IPS-NIHi11 (cell line): ENCODE data around the gene PPY.
"Not testable (repeated sequence)": the region's sequence is repeated elsewhere in the genome, so short reads cannot be mapped to it uniquely, and the experiment has no call there.

Experiments
- DNase-seq: peaks from one replicate; pipeline ENCODE4 v3.0.0; 2012; ENCODE audit warnings: mixed read lengths, low spot score

Gene PPY, protein sequence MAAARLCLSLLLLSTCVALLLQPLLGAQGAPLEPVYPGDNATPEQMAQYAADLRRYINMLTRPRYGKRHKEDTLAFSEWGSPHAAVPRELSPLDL

DNA sequence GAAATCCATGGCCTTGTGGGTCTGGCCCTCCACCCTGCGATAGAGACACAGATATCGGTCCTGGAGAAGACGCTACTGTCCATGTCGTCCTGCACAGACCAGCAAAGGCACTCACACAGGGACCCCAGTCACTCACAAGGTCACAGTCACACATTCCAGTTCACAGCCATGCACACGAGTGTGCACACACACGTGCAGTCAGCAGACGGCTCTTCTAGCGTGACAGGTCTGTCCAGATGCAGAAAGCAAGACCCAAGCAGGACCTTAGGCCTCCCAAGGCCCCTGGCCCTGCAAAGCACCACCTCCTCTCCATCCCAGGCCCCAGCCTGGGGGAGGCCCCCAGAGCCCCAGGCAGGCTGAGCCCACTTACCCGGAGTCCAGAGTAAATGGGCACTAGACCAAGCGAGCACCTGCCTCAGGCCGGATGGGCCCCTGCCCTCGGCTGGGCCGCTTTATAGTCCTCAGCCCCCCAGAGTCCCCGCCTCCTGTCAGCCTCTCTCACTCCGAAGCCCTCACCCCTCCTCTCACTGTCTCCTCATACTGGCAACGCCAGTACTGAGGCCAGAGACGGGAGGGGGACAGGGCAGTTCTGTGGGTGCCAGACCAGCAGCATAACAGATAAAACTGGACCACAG lies at the start of gene PPY:
TSS of gene PPY (minus strand) at position 426 of the 635 bp plus-strand sequence. CDS start 822 bp downstream, outside the sequence.
- no peak for DNase-seq

DNA sequence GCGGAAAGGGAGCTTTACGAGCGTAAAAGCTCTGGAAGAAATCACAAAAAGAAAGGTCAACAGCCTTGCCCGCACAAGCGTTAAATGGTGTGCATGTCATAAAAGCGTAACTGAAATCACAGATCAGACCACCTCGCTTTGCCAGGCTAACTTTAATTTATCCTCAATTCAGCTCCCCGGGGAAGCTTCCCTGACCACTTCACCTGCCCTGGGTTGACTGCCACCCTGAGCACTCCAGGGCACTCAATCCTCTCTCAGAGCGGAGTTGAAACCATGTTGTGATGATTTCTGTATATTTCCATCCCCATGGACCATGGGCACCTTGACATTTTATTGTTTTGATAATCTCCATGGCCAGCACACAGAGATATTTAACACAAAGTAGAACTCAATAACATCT lies 46.0 kb upstream of the PPY start:
- no peak for DNase-seq

DNA sequence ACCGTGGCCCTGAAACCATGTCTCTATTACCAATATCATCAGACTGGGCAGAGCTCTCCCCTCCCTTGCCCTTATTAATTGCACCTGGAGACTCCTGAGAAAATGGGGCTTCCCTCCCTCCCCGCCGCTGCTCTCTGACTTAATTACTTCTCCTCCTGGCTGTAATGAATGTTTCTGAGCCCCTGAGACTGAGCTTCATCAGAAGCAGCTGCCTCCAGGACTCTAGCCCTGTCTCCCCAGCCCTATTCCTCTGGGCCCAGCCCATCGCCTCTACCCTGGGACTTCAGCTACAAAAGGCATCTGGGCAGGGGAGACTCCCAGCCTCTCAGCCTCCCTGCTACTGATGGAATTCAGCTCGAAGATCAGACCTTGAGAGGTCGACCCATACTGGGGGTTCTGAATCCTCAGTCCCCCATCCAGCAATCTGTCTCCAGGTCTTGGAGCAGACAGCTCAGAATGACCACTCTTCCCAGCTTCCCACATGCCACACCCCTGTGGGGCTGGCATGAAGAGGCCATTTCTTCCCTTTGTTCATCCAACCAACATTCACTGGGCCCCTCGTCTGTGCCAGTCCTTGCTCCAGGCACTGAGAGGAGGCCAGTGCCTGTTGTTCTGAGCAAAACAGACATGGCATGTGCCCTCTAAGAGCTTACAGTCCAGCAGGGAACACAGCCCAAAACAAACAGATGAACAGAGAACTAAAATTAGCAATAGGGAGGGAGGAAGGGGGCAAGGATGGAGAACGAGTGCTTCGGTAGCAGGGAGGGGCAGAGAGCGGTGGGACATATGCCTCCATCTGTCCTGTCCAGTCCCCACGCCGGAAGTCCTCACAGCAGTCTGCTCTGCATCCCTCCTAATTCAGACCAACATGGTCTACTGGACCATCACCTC lies 45.1 kb upstream of the PPY start:
- DNase-seq = no peak

DNA sequence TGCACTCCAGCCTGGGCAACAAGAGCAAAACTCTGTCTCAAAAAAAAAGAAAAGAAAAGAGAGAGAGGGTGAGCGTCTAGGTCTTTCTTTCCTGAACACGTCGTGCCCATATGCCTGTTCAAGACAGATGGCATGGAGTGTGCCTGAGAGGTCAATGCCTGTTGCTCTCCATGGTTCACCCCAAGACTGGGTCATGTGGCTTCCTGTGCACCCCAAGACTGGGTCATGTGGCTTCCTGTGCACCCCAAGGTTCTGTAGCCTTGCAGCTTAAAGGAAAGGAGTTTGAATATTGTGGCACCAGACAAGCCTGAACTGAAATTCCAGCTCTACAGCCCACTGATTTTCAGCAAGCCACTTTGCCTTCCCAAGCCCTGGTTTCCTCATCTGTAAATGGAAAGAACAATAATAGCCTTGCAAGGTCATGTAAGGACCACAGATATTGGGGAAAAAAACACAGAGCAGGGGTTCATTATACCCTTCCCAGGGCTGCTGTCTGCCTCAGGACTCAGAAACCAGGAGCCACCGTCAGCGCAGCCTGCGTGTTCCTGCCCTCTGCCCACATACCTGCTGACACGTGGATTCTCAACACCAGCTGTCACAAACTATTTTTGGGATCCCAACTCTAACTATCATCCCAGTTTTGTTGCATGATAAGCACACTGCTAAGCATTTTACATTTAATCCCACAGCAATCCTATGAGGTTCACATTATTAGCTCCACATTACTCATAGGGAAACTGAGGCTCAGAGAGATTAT lies 44.1 kb upstream of the PPY start:
- no peak for DNase-seq

DNA sequence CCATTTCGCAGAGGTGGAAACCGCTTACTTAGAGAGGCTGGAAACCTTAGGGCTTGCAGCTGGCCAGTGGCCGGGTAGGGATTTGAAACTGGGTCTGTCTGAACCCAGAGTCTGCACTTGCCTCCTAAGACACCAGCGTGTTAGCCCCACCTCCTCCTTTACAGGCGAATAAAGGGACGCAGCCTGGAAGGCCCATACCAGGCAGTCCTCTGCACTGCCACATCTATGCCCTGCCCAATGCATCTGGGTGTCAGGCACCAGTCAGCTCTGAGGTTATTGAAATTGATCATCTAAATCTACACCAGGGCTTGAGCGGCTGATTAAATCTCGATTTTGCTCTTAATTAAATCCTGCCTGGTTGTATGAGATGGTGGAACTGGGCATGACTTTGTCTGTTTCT lies 42.2 kb upstream of the PPY start:
- peak; percentile 38 for DNase-seq

DNA sequence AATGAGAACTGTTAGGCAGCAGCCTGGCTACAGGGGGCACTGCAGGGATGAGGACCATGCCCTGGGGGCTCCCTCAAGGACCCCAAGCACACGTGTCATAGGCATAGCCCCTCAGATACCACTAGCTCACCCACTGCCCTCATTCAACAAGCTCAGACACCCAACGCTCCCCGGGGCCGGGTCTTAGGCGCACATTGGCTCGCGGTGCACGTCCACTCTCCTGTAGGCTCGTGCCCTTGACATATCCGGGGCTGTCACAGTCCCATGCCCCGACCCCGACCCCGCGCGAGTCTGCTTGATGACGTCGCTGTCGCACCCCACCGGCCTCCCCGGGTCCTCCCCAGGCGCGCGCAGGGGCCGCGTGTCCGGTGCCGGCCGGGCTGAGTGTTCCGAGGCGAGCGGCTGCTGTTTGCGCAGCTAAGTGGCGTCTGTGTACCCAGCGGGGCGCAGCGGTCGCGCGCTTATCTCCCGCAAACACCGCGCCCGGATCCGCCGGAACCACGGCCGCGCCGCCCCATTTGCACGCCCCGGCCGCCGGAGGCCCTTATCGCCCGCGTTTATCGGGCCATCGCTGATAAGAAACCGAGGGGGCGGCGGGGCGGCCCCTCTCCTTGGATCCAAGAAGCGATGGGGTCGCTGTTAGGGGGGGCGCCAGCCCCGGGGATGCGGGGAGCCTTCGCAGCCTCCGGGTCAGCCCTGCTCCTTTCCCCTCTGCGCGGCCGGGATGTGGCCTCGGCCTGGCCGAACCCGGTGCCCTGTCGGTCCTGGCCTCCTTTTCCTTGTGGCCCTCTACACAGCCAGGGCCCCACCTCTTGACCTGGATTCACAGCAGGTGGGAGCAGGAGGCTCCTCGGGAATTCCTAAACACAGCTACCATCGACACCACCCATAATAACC lies 41.5 kb upstream of the PPY start:
- peak; percentile 67 for DNase-seq

DNA sequence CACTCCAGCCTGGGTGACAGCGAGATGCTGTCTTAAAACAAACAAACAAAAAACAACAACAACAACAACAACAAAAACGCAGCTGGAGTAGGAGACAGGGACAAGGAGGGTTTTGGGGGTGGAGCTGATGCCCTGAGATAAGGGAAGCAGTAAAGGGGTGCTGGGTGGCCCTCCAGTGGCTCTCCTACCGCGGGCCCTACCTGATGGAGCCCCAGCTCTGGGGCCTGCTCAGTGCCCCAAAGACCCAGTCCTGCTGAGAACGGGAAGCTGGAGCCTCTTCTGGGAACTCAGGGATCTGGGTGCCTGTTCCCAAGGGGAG lies 40.9 kb upstream of the PPY start:
- DNase-seq = no peak

DNA sequence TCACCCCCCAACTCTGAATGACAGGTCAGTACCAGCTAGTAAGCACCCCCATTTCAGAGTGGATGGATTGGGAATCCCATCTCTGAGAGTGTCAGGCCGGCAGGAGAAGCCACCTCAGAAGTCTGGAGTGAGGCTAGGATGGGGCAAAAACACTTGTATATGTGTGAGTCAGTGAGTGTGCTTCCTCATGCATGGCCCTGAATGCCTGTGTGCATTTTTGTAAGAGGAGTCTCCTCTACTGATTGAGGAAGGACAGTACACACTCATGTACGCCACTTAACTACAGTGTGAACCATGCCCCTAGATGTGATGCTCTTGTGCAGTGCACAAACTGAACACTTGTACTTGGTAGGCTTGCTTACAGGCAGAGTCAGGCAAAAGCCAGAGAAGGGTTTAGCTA lies 39.9 kb upstream of the PPY start:
- DNase-seq = no peak

DNA sequence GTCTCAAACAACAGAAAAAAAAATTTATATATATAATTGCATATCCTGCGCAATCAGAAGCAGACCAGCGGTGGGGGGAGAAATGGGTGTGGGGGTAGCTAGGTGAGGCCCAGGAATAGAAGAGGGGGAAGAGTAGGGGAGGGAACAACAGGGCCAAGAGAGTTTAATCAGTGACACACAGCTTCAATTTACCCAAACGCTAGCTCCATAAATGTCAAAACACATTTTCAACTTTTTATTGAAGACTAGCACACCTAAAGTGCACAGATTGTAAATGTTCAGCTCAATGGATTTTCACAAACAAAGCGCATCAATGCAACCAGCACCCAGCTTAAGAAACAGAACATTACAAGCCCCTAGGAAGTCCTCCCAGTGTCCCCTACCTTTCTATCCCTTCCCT lies 37.4 kb upstream of the PPY start:
- DNase-seq = no peak

DNA sequence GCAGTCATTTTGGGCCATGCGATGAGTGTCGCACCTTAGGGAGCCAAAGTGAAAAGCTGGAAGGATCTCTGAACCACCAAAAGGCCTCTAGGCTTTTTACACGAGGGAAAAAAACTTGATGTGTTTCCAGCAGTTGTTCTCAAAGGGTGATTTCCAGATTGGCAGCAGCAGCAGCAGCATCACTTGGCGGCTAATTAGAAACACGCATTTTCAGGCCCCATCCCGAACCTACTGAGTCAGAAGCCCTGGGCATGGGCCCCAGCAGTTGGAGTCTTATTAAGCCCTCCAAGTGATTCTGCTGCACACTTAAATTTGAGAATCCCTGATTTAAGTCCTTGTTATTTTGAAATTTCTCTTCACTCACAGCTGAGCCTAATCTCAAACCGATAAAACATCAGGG lies 36.7 kb upstream of the PPY start:
- no peak for DNase-seq

DNA sequence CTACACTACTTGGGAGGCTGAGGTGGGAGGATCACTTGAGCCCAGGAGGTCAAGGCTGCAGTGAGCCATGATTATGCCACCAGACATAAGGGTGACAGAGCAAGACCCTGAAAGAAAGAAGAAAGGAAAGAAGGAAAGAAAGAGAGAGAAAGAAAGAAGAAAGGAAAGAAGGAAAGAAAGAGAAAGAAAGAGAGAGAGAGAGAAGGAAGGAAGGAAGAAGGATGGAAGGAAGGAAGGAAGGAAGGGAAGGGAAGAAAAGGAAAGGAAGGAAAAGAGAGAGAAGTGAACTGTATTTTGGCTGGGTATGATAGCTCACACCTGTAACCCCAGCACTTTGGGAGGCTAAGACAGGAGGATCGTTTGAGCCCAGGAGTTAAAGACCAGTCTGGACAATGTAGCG lies 35.8 kb upstream of the PPY start:
- DNase-seq = no peak

DNA sequence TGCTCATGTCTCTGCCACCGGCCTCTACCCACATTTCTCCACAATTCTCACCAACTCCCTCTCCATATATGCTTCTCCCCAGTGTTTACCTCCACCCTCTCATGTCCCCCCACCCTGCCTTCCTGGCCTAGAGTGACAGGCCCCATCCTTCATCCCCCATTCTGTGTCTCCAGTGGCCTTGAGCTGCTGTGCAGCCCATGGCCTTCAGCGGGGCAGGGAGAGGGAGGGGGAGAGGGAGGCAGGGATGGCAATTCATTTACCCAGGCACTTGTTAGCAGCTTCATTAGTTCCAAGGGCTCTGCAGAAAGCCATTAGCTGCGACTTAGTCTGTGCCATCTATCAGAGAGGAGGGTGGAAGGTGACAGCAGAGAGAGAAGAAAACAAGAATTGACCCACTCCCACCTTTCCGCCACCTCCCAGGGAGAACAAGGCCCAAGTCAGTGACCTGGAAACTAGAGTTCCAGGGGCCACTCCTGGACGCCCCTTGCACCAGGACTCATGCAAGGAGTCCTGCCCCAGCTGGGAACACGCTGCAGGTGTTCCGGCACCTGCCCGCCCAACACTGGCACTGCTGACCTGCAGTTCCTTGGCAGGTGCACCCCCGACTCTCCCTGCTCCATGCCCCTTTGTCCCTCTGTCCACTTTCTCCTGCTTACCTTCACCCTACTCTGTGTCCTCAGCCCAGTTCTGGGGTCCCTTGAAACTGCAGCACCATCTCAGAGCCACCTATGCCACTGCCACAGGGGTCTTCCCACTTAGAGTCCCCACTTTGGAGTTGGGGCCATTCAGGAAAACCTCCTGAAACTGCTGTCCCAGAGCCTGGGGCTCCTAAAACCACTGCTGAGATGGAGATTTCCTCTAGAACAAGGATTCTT lies 34.9 kb upstream of the PPY start:
- DNase-seq = no peak

DNA sequence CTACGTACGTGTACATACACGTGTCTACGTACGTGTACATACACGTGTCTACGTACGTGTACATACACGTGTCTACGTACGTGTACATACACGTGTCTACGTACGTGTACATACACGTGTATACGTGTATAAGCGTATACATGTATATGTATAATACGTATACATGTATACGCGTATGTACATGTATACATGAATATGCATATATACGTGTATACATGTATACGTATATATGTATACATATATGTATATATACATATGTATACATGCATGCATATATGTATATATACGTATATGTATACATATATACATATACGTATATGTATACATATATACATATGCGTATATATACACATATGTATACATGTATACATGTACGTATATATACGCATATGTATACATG lies 33.6 kb upstream of the PPY start:
- DNase-seq = no peak

DNA sequence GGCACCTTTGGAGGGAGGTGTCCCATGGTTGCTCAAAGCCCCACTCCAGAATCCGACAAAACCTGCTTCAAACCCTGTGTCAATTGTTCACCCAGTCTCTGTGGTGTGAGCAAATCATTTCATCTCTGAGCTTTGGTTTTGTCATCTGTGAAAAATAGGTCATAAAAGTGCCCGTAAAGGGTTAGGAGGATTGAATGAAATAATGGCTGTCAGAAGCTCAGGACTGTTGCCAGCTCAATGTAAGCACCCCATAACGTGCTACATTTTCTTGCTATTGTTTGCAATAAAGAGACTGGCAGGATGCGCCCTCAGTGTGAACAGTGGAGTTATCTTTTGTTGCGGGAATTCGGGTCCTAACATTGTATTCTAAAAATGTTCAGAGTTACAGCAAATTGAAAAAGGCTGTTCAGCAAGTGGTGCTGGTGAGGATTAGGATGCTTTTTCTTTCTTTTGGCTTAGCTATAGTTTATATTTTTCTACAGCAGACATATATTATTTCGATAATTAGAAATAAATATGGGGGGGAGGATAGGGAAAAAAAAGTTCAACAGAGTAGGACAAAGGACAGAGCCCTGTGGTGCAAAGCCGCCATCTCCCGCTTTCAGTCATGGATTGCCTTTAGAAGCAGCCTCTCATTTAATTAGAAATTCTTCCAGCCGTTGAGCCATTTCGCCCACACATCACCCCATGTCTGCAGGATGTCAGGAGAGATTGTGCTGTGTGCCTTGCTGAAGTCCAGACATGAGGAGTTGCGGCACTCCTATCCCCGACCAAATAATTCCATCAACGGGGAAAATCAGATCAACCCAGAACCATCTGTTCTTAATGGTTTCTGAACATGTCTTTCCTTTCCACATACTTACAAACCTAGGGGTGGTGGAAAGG lies 32.3 kb upstream of the PPY start:
- DNase-seq = no peak

DNA sequence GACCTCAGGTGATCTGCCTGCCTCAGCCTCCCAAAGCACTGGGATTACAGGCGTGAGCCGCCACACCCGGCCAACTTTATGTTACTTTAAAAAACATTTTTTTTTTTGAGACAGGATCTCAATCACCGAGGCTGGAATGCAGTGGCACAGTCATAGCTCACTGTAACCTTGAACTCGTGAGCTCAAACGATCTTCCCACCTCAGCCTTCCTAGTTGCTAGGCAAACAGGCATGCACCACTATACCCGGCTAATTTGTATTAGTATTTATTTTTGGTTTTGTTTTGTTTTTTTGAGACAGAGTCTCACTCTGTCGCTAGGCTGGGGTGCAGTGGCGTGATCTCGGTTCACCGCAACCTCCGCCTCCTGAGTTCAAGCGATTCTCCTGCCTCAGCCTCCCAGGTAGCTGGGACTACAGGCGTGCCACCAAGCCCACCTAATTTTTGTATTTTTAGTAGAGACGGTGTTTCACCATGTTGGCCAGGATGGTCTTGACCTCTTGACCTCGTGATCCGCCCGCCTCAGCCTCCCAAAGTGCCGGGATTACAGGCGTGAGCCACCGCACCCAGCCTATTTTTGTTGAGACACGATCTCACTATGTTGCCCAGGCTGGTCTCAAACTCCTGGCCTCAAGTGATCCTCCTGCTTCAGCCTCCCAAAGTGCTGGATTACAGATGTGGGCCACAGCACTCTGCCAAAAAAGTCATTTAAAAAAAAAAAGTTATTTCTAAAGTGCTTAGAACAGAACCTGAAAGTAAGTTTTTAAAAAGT lies 30.4 kb upstream of the PPY start:
- not testable (repeated sequence) for DNase-seq

DNA sequence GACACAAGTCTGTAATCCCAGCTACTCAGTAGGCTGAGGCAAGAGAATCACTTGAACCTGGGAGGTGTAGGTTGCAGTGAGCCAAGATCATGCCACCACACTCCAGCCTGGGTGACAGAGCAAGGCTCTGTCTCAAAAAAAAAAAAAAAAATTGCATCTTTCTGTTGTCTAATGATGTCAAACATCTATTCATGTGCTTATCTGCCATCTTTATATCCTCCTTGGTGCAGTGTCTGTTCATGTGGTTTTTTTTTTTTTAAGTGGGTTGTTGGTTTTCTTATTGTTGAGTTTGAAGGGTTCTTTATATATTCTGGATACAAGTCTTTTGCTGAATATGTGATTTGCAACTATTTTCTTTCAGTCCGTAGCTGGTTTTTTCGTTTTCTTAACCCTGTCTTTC lies 29.2 kb upstream of the PPY start:
- DNase-seq = not testable (repeated sequence)

DNA sequence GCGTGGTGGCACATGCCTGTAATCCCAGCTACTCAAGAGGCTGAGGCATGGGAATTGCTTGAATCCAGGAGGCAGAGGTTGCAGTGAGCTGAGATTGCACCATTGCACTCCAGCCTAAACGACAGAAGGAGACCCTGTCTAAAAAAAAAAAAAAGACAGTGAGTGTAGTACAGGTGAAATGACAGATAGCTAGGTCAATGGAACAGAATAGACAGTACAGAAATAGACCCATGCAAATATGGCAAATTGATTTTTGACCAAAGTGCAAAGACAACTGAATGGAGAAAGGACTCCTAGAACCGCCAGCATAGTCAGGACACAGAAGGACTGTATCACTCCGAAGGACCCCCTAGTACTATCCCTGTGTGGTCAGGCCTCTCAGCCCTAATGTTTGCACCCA lies 28.1 kb upstream of the PPY start:
- DNase-seq = no peak

DNA sequence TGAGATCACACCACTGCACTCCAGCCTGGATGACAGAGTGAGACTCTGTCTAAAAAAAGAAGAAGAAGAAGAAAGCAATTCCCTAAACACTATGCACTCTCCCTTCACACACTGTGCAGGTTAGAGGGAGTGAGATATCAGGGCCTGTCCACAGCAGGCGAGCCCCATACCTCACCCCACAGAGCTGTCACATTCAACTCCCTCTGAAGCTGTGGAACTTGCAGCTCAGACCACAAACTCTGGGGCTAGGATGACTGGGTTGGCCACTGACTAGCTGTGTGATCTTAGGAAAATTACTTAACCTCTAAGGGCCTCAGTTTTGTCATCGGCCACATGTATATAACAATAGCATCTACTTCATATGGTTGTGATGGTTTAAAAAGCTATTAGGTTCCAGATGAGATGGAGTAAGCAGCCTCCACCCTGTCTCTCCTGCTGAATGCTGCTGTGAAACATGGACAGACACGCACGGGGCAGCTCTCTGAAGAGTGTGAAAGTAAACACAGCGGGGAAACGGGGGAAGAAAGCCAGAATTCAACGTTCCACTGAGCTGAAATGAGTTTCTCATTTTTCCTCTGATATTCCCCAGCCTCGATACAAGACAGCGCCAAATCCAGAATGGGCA lies 25.1 kb upstream of the PPY start:
- DNase-seq = no peak

DNA sequence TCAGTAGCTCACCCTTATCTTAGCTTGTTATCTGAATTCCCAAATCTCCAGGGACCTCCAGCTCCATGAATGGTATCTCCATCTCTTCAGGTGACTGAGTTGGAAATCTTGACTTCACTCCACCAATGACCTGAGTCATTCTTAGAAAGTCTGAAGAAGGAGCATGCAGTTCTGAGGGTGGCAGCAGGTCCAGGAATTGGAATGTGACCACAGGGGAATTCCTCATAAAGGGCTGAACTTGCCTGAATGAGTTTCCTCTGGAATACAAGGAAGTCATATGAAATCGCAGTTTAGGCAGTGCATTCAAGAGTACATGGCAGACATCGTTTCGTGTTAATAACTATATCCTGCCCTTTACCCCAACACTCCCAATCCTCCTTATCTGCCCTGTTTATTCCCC lies 24.0 kb upstream of the PPY start:
- no peak for DNase-seq
